GM12892 (cell line): ENCODE data around the gene MACROD2.

Experiments used
- POLR2A ChIP-seq: IDR thresholded peaks from 2 replicates; pipeline ENCODE4 v1.6.1; 2011; ENCODE audit warnings: low read depth, low read length, control low read depth
- POLR2AphosphoS5 ChIP-seq: IDR thresholded peaks from 2 replicates; pipeline ENCODE4 v1.6.1; 2011; ENCODE audit warnings: low read depth, low read length, control low read depth
- TAF1 ChIP-seq: IDR thresholded peaks from 2 replicates; pipeline ENCODE4 v1.6.1; 2011; ENCODE audit warnings: low read depth, mild to moderate bottlenecking, control low read depth, low read length, borderline replicate concordance

GRCh38 chr20:14958626-14959025 is 963.3 kb downstream of the MACROD2 start:
- TF ChIP-seq POLR2A (no peak), POLR2AphosphoS5 (no peak), TAF1 (no peak)
